ENCODE results near the gene ARNT2.

The ARNT2 gene

DNA sequence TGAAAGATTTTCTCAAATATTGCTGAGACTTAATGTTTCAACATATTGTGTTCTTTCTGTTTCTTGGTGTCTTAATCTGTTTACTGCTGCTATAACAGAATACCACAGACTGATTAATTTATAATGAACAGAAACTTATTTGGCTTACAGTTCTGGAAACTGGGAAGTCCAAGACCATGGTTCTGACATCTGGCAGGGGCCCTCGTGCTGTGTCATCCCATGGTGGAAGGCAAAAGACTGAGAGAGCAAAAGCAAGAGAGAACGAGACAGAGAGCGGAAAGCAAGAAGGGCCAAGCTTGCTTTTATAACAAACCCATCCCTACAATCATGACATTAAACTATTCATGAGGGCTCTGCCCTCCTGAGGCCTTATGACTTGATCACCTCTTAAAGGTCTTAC is 88.7 kb downstream of the ARNT2 start:
- TF ChIP-seq, protein P1, sequence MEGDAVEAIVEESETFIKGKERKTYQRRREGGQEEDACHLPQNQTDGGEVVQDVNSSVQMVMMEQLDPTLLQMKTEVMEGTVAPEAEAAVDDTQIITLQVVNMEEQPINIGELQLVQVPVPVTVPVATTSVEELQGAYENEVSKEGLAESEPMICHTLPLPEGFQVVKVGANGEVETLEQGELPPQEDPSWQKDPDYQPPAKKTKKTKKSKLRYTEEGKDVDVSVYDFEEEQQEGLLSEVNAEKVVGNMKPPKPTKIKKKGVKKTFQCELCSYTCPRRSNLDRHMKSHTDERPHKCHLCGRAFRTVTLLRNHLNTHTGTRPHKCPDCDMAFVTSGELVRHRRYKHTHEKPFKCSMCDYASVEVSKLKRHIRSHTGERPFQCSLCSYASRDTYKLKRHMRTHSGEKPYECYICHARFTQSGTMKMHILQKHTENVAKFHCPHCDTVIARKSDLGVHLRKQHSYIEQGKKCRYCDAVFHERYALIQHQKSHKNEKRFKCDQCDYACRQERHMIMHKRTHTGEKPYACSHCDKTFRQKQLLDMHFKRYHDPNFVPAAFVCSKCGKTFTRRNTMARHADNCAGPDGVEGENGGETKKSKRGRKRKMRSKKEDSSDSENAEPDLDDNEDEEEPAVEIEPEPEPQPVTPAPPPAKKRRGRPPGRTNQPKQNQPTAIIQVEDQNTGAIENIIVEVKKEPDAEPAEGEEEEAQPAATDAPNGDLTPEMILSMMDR (conservative IDR thresholded peaks at IDR 0.05; ENCODE audit: low read length), result no peak
- H3K4me3 ChIP-seq (ENCODE audit: low read length), result no peak overlapping the region
- peak; percentile 35 for DNase-seq (ENCODE audit: low read depth)

DNA sequence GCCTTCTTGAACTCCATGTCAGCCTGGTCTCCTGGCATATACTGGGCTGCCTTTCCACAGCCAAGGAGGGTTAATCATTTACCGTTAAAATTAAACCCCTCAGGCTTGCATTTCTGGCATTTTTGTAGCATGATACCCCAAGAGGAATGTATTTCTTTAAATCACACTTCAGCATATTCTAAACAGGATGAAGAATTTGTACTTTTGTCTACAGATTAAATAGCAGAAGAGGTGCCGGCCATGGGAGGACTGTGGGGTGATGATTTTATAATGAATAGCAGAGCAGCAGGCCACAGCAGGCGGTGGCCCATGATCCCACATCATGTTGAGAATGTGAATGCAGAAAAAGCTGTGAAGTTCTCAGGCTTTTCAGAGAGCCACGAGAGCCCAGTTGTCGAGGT is 90.2 kb downstream of the ARNT2 start:
- DNase-seq (ENCODE audit: low read depth), result peak; percentile 85
- TF ChIP-seq, protein P1 (conservative IDR thresholded peaks at IDR 0.05; ENCODE audit: low read length), result no peak
- H3K4me3 ChIP-seq (ENCODE audit: low read length), result no peak overlapping the region

DNA sequence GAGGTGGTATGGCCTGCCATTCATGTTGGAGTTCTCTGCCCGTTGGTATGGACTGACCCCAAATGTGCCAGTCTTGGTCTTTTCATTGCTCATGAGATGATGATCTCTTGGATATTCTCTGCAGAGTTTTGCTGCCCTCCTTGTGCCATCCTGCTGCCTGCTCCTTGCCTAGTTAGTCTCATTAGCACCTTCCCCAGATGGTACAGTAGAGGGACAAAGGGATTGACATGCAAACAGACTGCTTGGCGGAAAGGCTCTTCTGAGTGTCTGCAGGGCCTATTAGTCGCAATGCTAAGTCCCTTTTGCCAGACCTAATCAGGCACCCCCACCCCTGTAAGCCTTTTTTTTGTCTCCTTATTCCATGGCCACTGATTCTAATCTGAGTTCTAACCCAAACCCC is 90.6 kb downstream of the ARNT2 start:
- no peak overlapping the region for H3K4me3 ChIP-seq (ENCODE audit: low read length)
- DNase-seq (ENCODE audit: low read depth), result no peak
- TF ChIP-seq, protein P1 (conservative IDR thresholded peaks at IDR 0.05; ENCODE audit: low read length), result no peak

DNA sequence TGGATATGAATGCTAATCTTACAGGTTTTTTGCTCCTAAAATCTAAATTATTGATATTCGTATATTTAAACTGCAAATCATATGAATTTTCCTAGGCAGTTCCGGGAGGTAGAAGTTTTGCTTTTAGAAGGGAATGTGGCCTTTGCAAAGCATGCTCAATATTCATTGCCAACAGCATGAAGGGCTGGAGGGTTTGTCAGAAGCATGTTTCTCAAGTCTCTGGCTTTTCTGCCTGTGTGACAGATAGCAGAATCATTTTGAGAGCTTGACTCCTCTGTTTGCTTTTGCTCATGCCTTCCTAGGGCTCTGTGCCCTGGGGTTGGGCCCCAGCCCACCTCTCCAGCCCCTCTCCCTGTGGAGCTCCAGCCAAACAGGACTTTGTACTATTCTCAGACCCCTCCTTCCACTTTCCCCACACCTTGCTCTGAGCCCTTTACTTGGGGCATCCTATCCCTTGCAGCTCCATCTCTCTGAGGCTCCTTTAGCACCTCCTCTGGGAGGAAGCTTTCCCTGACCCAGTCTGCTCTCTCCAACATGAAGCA is 91.3 kb downstream of the ARNT2 start:
- TF ChIP-seq, protein P1 (conservative IDR thresholded peaks at IDR 0.05; ENCODE audit: low read length), result no peak
- DNase-seq (ENCODE audit: low read depth), result peak; percentile 48

GRCh38 chr15:80496096-80496495 is 91.9 kb downstream of the ARNT2 start:
- TF ChIP-seq, protein P1 (conservative IDR thresholded peaks at IDR 0.05; ENCODE audit: low read length), result no peak
- no peak overlapping the region for H3K4me3 ChIP-seq (ENCODE audit: low read length)
- DNase-seq (ENCODE audit: low read depth), result peak; percentile 52

More for the DNA sequence above, 91.3 kb downstream of the ARNT2 start:
- no peak overlapping the region for H3K4me3 ChIP-seq (ENCODE audit: low read length)

GRCh38 chr15:80497221-80497620 is 93.0 kb downstream of the ARNT2 start:
- DNase-seq (ENCODE audit: low read depth), result no peak
- H3K4me3 ChIP-seq (ENCODE audit: low read length), result no peak overlapping the region
- TF ChIP-seq, protein P1 (conservative IDR thresholded peaks at IDR 0.05; ENCODE audit: low read length), result no peak

GRCh38 chr15:80498652-80499051 is 94.5 kb downstream of the ARNT2 start:
- no peak overlapping the region for H3K4me3 ChIP-seq (ENCODE audit: low read length)
- TF ChIP-seq, protein P1 (conservative IDR thresholded peaks at IDR 0.05; ENCODE audit: low read length), result no peak
- DNase-seq (ENCODE audit: low read depth), result no peak
